SU-DHL-6 (cell line): ENCODE data around the gene CDC42EP1.
"Not testable (repeated sequence)": the region's sequence is repeated elsewhere in the genome, so short reads cannot be mapped to it uniquely, and the experiment has no call there.

Source experiments
- CTCF ChIP-seq: fragments of 200-600 bp; sonication (generic); IDR thresholded peaks from one replicate; pipeline ENCODE4 v1.5.1; 2017; ENCODE audit warnings: antibody characterized with exemption, mild to moderate bottlenecking, low read length, moderate library complexity; ENCODE audit not compliant: insufficient read depth, poor library complexity, severe bottlenecking
- EZH2phosphoT487 ChIP-seq: fragments of 200-600 bp; sonication (generic), shearing (Covaris generic); conservative IDR thresholded peaks from 2 replicates; pipeline ENCODE4 v1.6.1; 2018; ENCODE audit warnings: mild to moderate bottlenecking, antibody characterized with exemption, low read length, moderate library complexity, mixed read lengths

- not testable (repeated sequence) for TF ChIP-seq CTCF, EZH2phosphoT487
These were observed 49.8 kb downstream of the CDC42EP1 start for GRCh38 chr22:37610153-37610475.
